DMS114 treated with DMSO at 0.1 percent for 48 hours (cell line): ENCODE measurements around the gene LSM3.

Experiments
- DNase-seq: peaks from one replicate; lab custom pipeline; 2025; ENCODE audit not compliant: unreplicated experiment; lab: John Stamatoyannopoulos, UW

Gene LSM3

GRCh38 chr3:14194865-14195264 lies 16.2 kb downstream of the LSM3 start:
- DNase-seq: no peak

GRCh38 chr3:14199641-14200040 lies 21.0 kb downstream of the LSM3 start:
- DNase-seq: no peak

- no peak for DNase-seq
These were observed 21.7 kb downstream of the LSM3 start for GRCh38 chr3:14200276-14200675.

- no peak for DNase-seq
These were observed 22.2 kb downstream of the LSM3 start for GRCh38 chr3:14200841-14201240.

GRCh38 chr3:14201940-14202684 lies 23.5 kb downstream of the LSM3 start:
- DNase-seq: no peak

- DNase-seq: no peak
These were observed 24.4 kb downstream of the LSM3 start for GRCh38 chr3:14202874-14203520.

- peak; percentile 46 for DNase-seq
These were observed 25.0 kb downstream of the LSM3 start for GRCh38 chr3:14203521-14204079.

GRCh38 chr3:14204515-14205284 lies 26.1 kb downstream of the LSM3 start:
- DNase-seq: no peak

GRCh38 chr3:14206548-14207177 lies 28.0 kb downstream of the LSM3 start:
- no peak for DNase-seq

GRCh38 chr3:14208168-14208567 lies 29.6 kb downstream of the LSM3 start:
- no peak for DNase-seq

- peak; percentile 45 for DNase-seq
These were observed 30.4 kb downstream of the LSM3 start for GRCh38 chr3:14208977-14209394.

- no peak for DNase-seq
These were observed 31.1 kb downstream of the LSM3 start for GRCh38 chr3:14209581-14210289.

GRCh38 chr3:14210290-14210688 lies 31.7 kb downstream of the LSM3 start:
- no peak for DNase-seq

- peak; percentile 57 for DNase-seq
These were observed 32.4 kb downstream of the LSM3 start for GRCh38 chr3:14210843-14211594.

- no peak for DNase-seq
These were observed 33.0 kb downstream of the LSM3 start for GRCh38 chr3:14211621-14212020.

GRCh38 chr3:14212032-14212431 lies 33.4 kb downstream of the LSM3 start:
- no peak for DNase-seq

- DNase-seq: no peak
These were observed 34.6 kb downstream of the LSM3 start for GRCh38 chr3:14213066-14213774.

GRCh38 chr3:14214764-14215163 lies 36.1 kb downstream of the LSM3 start:
- DNase-seq: no peak
